ENCODE data around the gene ARHGAP28.

DNA sequence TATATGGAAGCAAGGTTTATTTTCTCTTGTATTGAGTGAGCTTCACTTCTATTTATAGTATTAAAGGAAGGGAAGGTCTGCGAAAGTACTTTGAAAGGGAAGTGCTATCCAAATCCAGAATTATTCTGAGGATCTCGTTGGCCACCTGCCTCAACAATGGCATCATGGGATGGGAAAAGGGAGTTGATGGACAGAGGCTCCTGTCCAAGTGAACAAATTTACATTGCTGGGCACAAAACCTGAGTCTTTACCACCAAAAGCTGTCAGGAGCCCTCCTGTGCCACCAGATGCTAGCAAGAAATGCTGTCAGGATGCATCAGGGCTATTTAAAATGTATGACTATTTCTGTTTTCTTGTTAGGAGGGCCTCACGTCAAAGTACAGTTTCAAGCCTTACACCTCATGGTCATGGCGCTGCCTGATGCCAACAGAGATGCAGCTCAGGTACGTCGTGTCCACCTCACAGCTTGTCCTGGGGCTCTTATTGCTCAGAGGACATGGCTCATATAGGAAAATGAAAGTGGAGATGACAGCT lies 157.3 kb downstream of the ARHGAP28 start:
- no peak for TF ChIP-seq EP300 (IDR thresholded peaks at IDR 0.05; ENCODE audit: low read depth)
- TF ChIP-seq CTCF (IDR thresholded peaks at IDR 0.05): no peak

Data from transverse colon (tissue), 3 donors.